Suprapubic skin (tissue), 4 donors: ENCODE results near the gene SPRR2D. TPM values are rescaled to one million over a fixed set of nuclear protein-coding genes. Genes with fewer than 3 reads are reported as not detected.

Experiments used
- DNase-seq, 2 donors: peaks; one replicate each; pipeline ENCODE4 v3.0.0-alpha.2; 2019; ENCODE audit warnings: low spot score in 2 of 2
- H3K27ac ChIP-seq: fragments of 200-600 bp; sonication (generic); one replicate; pipeline ENCODE4 v1.5.1; 2019
- H3K27me3 ChIP-seq: fragments of 200-600 bp; sonication (generic); one replicate; pipeline ENCODE4 v1.5.1; 2019
- H3K36me3 ChIP-seq: fragments of 200-600 bp; sonication (generic); one replicate; pipeline ENCODE4 v1.5.1; 2019
- H3K4me1 ChIP-seq: fragments of 200-600 bp; sonication (generic); one replicate; pipeline ENCODE4 v1.5.1; 2019
- H3K4me3 ChIP-seq: fragments of 200-600 bp; sonication (generic); one replicate; pipeline ENCODE4 v1.5.1; 2019; ENCODE audit warnings: mild to moderate bottlenecking
- H3K9me3 ChIP-seq: fragments of 200-600 bp; sonication (generic); one replicate; pipeline ENCODE4 v1.5.1; 2019
- EP300 ChIP-seq: sonication (generic); formaldehyde crosslinking; IDR thresholded peaks from one replicate; pipeline ENCODE4 v1.6.1; 2017; ENCODE audit warnings: antibody characterized with exemption
- POLR2A ChIP-seq, 2 donors: fragments of 450-650 bp; IDR thresholded peaks; one replicate each; pipeline ENCODE4 v1.6.1; 2017; ENCODE audit warnings: antibody characterized with exemption in 2 of 2, mild to moderate bottlenecking in 2 of 2, moderate library complexity in 2 of 2
- POLR2AphosphoS5 ChIP-seq, 3 donors: sonication (generic); formaldehyde crosslinking; IDR thresholded peaks; one replicate each; pipeline ENCODE4 v1.6.1; 2017; ENCODE audit warnings: antibody characterized with exemption in 3 of 3
- WGBS: methylation state at CpG from one replicate; pipeline ENCODE4 v1.1.5; 2018; 5-methylcytosine and 5-hydroxymethylcytosine counted together
- total RNA-seq, 4 donors: library from RNA; depleted of rRNA; stranded (reverse); fragments of >200 nt; gene quantifications; one replicate each; pipeline ENCODE4 v1.1.0, GENCODE V29; 2016
- TF ChIP-seq, protein P1 (sequence below), 2 donors: fragments of 200-600 bp in 1 of 2; fragments of 450-650 bp in 1 of 2; sonication (generic) in 1 of 2; IDR thresholded peaks; one replicate each; pipeline ENCODE4 v1.5.1; 2016 to 2019; ENCODE audit warnings: antibody characterized with exemption in 2 of 2, mild to moderate bottlenecking in 1 of 2, moderate library complexity in 1 of 2

The SPRR2D gene
- total RNA-seq, 4 donors from 2014 or later, result 12.3 to 69.2 (median 56.6) TPM; not detected in 1

DNA sequence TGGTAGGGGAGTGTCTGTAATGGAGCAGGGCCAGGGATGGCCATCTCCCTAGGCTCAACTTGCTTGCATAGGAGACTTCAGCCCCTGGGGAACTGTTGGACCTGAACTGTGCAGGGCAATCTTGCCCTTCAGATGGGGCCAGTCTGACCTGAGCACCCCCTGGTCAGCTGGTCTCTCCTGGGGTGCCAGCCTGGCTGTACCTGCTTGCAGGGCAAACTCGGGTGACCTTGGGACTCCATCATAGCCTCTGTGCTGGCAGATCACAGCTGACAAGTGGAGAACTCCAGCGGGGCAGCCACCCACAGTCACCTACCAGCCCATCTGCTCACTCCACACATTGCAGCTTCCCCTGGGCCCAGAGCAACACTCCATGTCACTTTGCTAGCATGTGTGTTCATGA is 8.3 kb upstream of the SPRR2D start:
- WGBS, result 100% methylated on average over 2 of the region's 2 CpGs
- Histone ChIP-seq H3K36me3 (no peaks in the 10 kb centered on the region), H3K4me1 (no peaks in the 10 kb centered on the region), H3K4me3 (no peak overlapping the region), H3K27me3 (no peaks in the 10 kb centered on the region), H3K27ac (no peak overlapping the region), H3K9me3 (no peaks in the 10 kb centered on the region)
- TF ChIP-seq, protein P1, sequence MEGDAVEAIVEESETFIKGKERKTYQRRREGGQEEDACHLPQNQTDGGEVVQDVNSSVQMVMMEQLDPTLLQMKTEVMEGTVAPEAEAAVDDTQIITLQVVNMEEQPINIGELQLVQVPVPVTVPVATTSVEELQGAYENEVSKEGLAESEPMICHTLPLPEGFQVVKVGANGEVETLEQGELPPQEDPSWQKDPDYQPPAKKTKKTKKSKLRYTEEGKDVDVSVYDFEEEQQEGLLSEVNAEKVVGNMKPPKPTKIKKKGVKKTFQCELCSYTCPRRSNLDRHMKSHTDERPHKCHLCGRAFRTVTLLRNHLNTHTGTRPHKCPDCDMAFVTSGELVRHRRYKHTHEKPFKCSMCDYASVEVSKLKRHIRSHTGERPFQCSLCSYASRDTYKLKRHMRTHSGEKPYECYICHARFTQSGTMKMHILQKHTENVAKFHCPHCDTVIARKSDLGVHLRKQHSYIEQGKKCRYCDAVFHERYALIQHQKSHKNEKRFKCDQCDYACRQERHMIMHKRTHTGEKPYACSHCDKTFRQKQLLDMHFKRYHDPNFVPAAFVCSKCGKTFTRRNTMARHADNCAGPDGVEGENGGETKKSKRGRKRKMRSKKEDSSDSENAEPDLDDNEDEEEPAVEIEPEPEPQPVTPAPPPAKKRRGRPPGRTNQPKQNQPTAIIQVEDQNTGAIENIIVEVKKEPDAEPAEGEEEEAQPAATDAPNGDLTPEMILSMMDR (IDR thresholded peaks at IDR 0.05), result no peak
- TF ChIP-seq POLR2AphosphoS5 (IDR thresholded peaks at IDR 0.05) (no peak), EP300 (no peak), POLR2A (IDR thresholded peaks at IDR 0.05) (no peak)
- DNase-seq, result no peak

DNA sequence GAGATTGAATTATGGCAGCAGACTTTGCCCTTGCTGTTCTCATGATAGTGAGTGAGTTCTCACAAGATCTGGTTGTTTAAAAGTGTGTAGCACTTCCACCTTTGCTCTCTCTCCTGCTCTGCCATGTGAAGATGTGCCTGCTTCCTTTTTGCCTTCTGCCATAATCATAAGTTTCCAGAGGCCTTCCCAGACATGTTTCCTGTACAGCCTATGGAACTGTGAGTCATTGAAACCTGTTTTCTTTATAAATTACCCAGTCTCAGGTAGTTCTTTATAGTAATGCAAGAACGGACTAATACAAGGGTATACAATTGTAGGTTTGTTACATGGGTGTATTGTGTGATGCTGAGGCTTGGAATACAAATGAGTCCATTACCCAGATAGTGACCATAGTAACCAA is 5.7 kb downstream of the SPRR2D start:
- Histone ChIP-seq H3K36me3 (no peaks in the 10 kb centered on the region), H3K4me1 (no peaks in the 10 kb centered on the region), H3K27ac (no peak overlapping the region), H3K27me3 (no peaks in the 10 kb centered on the region), H3K4me3 (no peak overlapping the region), H3K9me3 (no peaks in the 10 kb centered on the region)
- TF ChIP-seq POLR2AphosphoS5 (IDR thresholded peaks at IDR 0.05), result no peak
- TF ChIP-seq EP300, result no peak
- no peak for TF ChIP-seq POLR2A (IDR thresholded peaks at IDR 0.05)
- TF ChIP-seq, protein P1 (IDR thresholded peaks at IDR 0.05), result no peak
- DNase-seq, result no peak
- 91% methylated on average over 1 of the region's 1 CpG for WGBS

DNA sequence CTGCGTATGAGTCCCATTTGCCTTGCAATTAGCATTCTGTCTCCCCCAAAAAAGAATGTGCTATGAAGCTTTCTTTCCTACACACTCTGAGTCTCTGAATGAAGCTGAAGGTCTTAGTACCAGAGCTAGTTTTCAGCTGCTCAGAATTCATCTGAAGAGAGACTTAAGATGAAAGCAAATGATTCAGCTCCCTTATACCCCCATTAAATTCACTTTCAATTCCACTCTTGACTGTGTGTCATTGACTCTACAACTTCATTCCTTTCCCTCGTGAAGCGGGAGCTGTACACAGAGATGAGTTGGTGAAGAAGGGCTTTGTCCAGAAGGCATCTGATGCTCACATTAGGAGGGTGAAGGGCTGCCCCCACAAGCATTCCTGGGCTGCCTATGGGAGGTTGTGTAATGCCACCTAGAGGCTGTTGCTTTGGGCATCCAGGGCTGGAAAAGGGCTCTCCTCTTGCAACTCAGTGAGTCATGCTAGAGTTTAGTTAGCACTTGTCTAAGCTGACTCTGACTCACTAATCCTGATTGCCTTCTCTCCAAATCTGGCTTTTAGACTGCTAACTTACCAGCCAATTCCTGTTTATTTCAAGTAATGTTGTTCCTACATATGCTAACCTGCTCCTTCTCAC is 8.1 kb downstream of the SPRR2D start:
- H3K4me3 ChIP-seq, result no peak overlapping the region
- WGBS, result 22% methylated on average over 3 of the region's 3 CpGs
- no peaks in the 10 kb centered on the region for H3K36me3 ChIP-seq
- no peaks in the 10 kb centered on the region for H3K27me3 ChIP-seq
- no peak for DNase-seq
- no peaks in the 10 kb centered on the region for H3K9me3 ChIP-seq
- no peaks in the 10 kb centered on the region for H3K4me1 ChIP-seq
- TF ChIP-seq EP300, result no peak
- TF ChIP-seq POLR2A (IDR thresholded peaks at IDR 0.05), result no peak
- no peak for TF ChIP-seq POLR2AphosphoS5 (IDR thresholded peaks at IDR 0.05)
- TF ChIP-seq, protein P1 (IDR thresholded peaks at IDR 0.05), result no peak
- no peak overlapping the region for H3K27ac ChIP-seq

DNA sequence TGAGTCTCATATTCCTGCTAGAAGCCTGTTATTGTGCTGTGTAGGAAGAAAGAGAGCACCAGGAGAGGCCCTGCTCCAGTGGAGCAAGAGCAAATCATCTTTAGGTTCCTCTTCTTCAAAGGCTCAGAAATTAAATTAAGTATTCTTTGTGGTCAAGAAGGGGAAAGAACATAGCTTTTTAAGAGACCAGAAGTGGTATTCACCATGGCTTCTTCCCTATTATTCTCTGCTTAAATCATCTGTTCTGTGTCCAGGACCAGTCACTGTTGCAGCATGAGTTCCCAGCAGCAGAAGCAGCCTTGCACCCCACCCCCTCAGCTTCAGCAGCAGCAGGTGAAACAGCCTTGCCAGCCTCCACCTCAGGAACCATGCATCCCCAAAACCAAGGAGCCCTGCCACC is 8.8 kb downstream of the SPRR2D start:
- Histone ChIP-seq H3K27ac (no peak overlapping the region), H3K36me3 (no peaks in the 10 kb centered on the region), H3K27me3 (no peaks in the 10 kb centered on the region), H3K4me3 (no peak overlapping the region), H3K4me1 (no peaks in the 10 kb centered on the region), H3K9me3 (no peaks in the 10 kb centered on the region)
- DNase-seq, result no peak
- no peak for TF ChIP-seq EP300
- no peak for TF ChIP-seq POLR2AphosphoS5 (IDR thresholded peaks at IDR 0.05)
- TF ChIP-seq, protein P1 (IDR thresholded peaks at IDR 0.05), result no peak
- no peak for TF ChIP-seq POLR2A (IDR thresholded peaks at IDR 0.05)

DNA sequence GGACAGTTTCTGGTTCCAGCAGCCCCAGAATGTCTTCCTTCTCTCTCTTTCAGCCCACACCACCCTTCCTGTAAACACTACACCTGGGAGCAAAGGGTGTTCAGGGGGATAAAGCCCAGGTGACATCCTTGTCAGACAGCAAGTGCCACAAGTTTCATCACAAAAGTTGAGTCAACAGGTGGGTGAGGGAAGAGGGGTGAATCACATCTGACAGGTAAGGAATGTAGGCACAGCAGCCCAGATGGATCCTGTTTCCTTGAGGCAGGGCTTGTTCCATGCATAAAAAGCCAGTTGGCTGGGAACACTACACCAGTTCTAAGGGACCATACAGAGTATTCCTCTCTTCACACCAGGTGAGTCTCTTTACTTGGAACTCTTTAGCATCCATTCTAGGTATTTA is 10.0 kb downstream of the SPRR2D start, which contains the start of gene SPRR1B:
TSS of gene SPRR1B (plus strand) at position 309 of the 400 bp plus-strand sequence. CDS start 1,143 bp downstream, outside the sequence.
- Histone ChIP-seq H3K9me3 (no peaks in the 10 kb centered on the region), H3K27ac (no peak within 1 kb of the TSS), H3K36me3 (no peaks in the 10 kb centered on the region), H3K4me1 (no peaks in the 10 kb centered on the region), H3K4me3 (no peak within 1 kb of the TSS), H3K27me3 (no peaks in the 10 kb centered on the region)
- TF ChIP-seq EP300 (no peak), POLR2AphosphoS5 (IDR thresholded peaks at IDR 0.05) (no peak), POLR2A (IDR thresholded peaks at IDR 0.05) (no peak)
- TF ChIP-seq, protein P1 (IDR thresholded peaks at IDR 0.05), result no peak
- no peak for DNase-seq
